Duodenal mucosa (tissue), 2 donors: ENCODE results near the gene PSTPIP2.

Experiments
- H3K27ac ChIP-seq: one replicate; pipeline ENCODE4 v1.7.0; 2013; ENCODE audit warnings: low read depth, low read length
- H3K27me3 ChIP-seq, 2 donors: one replicate each; pipeline ENCODE4 v1.7.0; 2013; ENCODE audit warnings: low read length in 2 of 2, control low read depth in 1 of 2; ENCODE audit not compliant: insufficient read depth in 2 of 2, control insufficient read depth in 1 of 2
- H3K36me3 ChIP-seq, 2 donors: one replicate each; pipeline ENCODE4 v1.7.0; 2013; ENCODE audit warnings: low read length in 2 of 2, control low read depth in 1 of 2; ENCODE audit not compliant: insufficient read depth in 2 of 2, control insufficient read depth in 1 of 2
- H3K4me1 ChIP-seq, 2 donors: one replicate each; pipeline ENCODE4 v1.7.0; 2013; ENCODE audit warnings: low read length in 2 of 2, control low read depth in 1 of 2; ENCODE audit not compliant: insufficient read depth in 2 of 2, control insufficient read depth in 1 of 2
- H3K4me3 ChIP-seq, 2 donors: one replicate each; pipeline ENCODE4 v1.7.0; 2013; ENCODE audit warnings: low read length in 2 of 2, low read depth in 1 of 2
- H3K9ac ChIP-seq, 2 donors: one replicate each; pipeline ENCODE4 v1.7.0; 2013; ENCODE audit warnings: low read length in 2 of 2, low read depth in 1 of 2
- H3K9me3 ChIP-seq, 2 donors: one replicate each; pipeline ENCODE4 v1.7.0; 2013; ENCODE audit warnings: low read length in 2 of 2, control low read depth in 1 of 2; ENCODE audit not compliant: control insufficient read depth in 1 of 2

The PSTPIP2 gene

GRCh38 chr18:45951016-45951714 lies 120.9 kb downstream of the PSTPIP2 start:
- no peaks in the 10 kb centered on the region for H3K4me1 ChIP-seq
- H3K9me3 ChIP-seq = no peaks in the 10 kb centered on the region
- no peaks in the 10 kb centered on the region for H3K27me3 ChIP-seq
- H3K36me3 ChIP-seq = peaks cover 42 to 79% of the 10 kb centered on the region in 2 donors
- no peak overlapping the region for H3K9ac ChIP-seq
- no peak overlapping the region for H3K4me3 ChIP-seq
- no peak overlapping the region for H3K27ac ChIP-seq

GRCh38 chr18:45945669-45946068 lies 126.4 kb downstream of the PSTPIP2 start:
- no peak overlapping the region for H3K9ac ChIP-seq

GRCh38 chr18:45940724-45941123 lies 131.3 kb downstream of the PSTPIP2 start:
- Histone ChIP-seq H3K9me3 (no peaks in the 10 kb centered on the region), H3K36me3 (peaks cover 46 to 80% of the 10 kb centered on the region in 2 donors), H3K4me3 (no peak overlapping the region), H3K9ac (no peak overlapping the region), H3K27ac (no peak overlapping the region), H3K27me3 (no peaks in the 10 kb centered on the region), H3K4me1 (no peaks in the 10 kb centered on the region)

More at GRCh38 chr18:45945669-45946068, 126.4 kb downstream of the PSTPIP2 start:
- Histone ChIP-seq H3K4me3 (no peak overlapping the region), H3K36me3 (peaks cover 40 to 94% of the 10 kb centered on the region in 2 donors), H3K4me1 (no peaks in the 10 kb centered on the region), H3K27me3 (no peaks in the 10 kb centered on the region), H3K9me3 (no peaks in the 10 kb centered on the region), H3K27ac (no peak overlapping the region)

GRCh38 chr18:45939236-45939635 lies 132.8 kb downstream of the PSTPIP2 start:
- peaks cover 46 to 76% of the 10 kb centered on the region in 2 donors for H3K36me3 ChIP-seq
- H3K4me1 ChIP-seq = no peaks in the 10 kb centered on the region
- H3K9ac ChIP-seq = no peak overlapping the region
- no peak overlapping the region for H3K4me3 ChIP-seq
- H3K27ac ChIP-seq = no peak overlapping the region
- no peaks in the 10 kb centered on the region for H3K27me3 ChIP-seq
- H3K9me3 ChIP-seq = no peaks in the 10 kb centered on the region

- Histone ChIP-seq H3K9me3 (no peaks in the 10 kb centered on the region), H3K27me3 (no peaks in the 10 kb centered on the region), H3K36me3 (peaks cover 41 to 71% of the 10 kb centered on the region in 2 donors), H3K4me3 (no peak overlapping the region), H3K4me1 (no peaks in the 10 kb centered on the region), H3K9ac (no peak overlapping the region), H3K27ac (no peak overlapping the region)
Observed at GRCh38 chr18:45938488-45938935, 133.5 kb downstream of the PSTPIP2 start.

- Histone ChIP-seq H3K27me3 (no peaks in the 10 kb centered on the region), H3K9ac (no peak overlapping the region), H3K4me3 (no peak overlapping the region), H3K4me1 (no peaks in the 10 kb centered on the region), H3K36me3 (peaks cover 36 to 59% of the 10 kb centered on the region in 2 donors), H3K27ac (no peak overlapping the region), H3K9me3 (no peaks in the 10 kb centered on the region)
Observed at GRCh38 chr18:45935591-45936335, 136.3 kb downstream of the PSTPIP2 start.
